DOHH2 (cell line): Measurements from ENCODE around the gene SSTR5.

Source experiments
- H3F3A ChIP-seq: fragments of 200-600 bp; sonication (generic), shearing (Covaris generic); 2 replicates; pipeline ENCODE4 v1.6.0; 2016; ENCODE audit warnings: antibody characterized with exemption, mild to moderate bottlenecking; ENCODE audit not compliant: control insufficient read depth, insufficient read depth
- H3K27ac ChIP-seq: fragments of 200-600 bp; sonication (generic); 2 replicates; pipeline ENCODE4 v1.5.1; 2014; ENCODE audit warnings: low read depth, mild to moderate bottlenecking, low read length, moderate library complexity
- H3K27me3 ChIP-seq: fragments of 200-600 bp; sonication (generic); 2 replicates; pipeline ENCODE4 v1.6.1; 2014; ENCODE audit warnings: mild to moderate bottlenecking, low read length, mixed read lengths; ENCODE audit not compliant: control insufficient read depth
- H3K36me3 ChIP-seq: fragments of 200-600 bp; sonication (generic); 2 replicates; pipeline ENCODE4 v1.6.1; 2014; ENCODE audit warnings: mild to moderate bottlenecking, low read length, moderate library complexity, mixed read lengths; ENCODE audit not compliant: control insufficient read depth
- H3K4me1 ChIP-seq: fragments of 200-600 bp; sonication (generic); 2 replicates; pipeline ENCODE4 v1.6.1; 2014; ENCODE audit warnings: mild to moderate bottlenecking, low read length, mixed read lengths; ENCODE audit not compliant: control insufficient read depth
- H3K4me2 ChIP-seq: fragments of 200-600 bp; sonication (generic); 2 replicates; pipeline ENCODE4 v1.6.0; 2014; ENCODE audit warnings: mild to moderate bottlenecking, low read length, moderate library complexity
- H3K4me3 ChIP-seq: fragments of 200-600 bp; sonication (generic); 2 replicates; pipeline ENCODE4 v1.5.1; 2014; ENCODE audit warnings: mild to moderate bottlenecking, low read length, mixed read lengths
- H3K79me2 ChIP-seq: fragments of 200-600 bp; sonication (generic); 2 replicates; pipeline ENCODE4 v1.6.1; 2014; ENCODE audit warnings: mild to moderate bottlenecking, low read length, mixed read lengths; ENCODE audit not compliant: control insufficient read depth
- H3K9me2 ChIP-seq: fragments of 200-600 bp; sonication (generic); replicated peaks from 2 replicates; pipeline ENCODE4 v1.6.1; 2014; ENCODE audit warnings: mild to moderate bottlenecking, low read length, mixed read lengths; ENCODE audit not compliant: control insufficient read depth
- H3K9me3 ChIP-seq: fragments of 200-600 bp; sonication (generic); 2 replicates; pipeline ENCODE4 v1.6.1; 2014; ENCODE audit warnings: antibody characterized with exemption, low read length, mixed read lengths; ENCODE audit not compliant: control insufficient read depth, insufficient read depth
- H4K20me1 ChIP-seq: fragments of 200-600 bp; sonication (generic); 2 replicates; pipeline ENCODE4 v1.6.0; 2014; ENCODE audit warnings: low read depth, mild to moderate bottlenecking, antibody characterized with exemption, low read length, moderate library complexity; ENCODE audit not compliant: control insufficient read depth, insufficient read depth
- CTCF ChIP-seq: fragments of 200-600 bp; sonication (generic); IDR thresholded peaks from one replicate; pipeline ENCODE4 v1.5.1; 2014; ENCODE audit warnings: antibody characterized with exemption, mild to moderate bottlenecking, low read depth, low read length; ENCODE audit not compliant: poor library complexity, severe bottlenecking
- EZH2phosphoT487 ChIP-seq: fragments of 200-600 bp; sonication (generic); IDR thresholded peaks from 2 replicates; pipeline ENCODE4 v1.6.1; 2017; ENCODE audit warnings: borderline replicate concordance, mild to moderate bottlenecking, antibody characterized with exemption, low read length, moderate library complexity, mixed read lengths

The SSTR5 gene

GRCh38 chr16:1121009-1121408 is 48.5 kb downstream of the SSTR5 start:
- Histone ChIP-seq H3K27ac (no peak overlapping the region), H3F3A (no peaks in the 10 kb centered on the region), H4K20me1 (no peaks in the 10 kb centered on the region; the same call in 1 of the 2 replicates), H3K9me2 (no peaks in the 10 kb centered on the region), H3K79me2 (no peaks in the 10 kb centered on the region), H3K9me3 (no peaks in the 10 kb centered on the region), H3K36me3 (no peaks in the 10 kb centered on the region), H3K4me3 (no peak overlapping the region), H3K4me1 (peaks cover 12% of the 10 kb centered on the region), H3K27me3 (no peaks in the 10 kb centered on the region), H3K4me2 (no peak overlapping the region)
- TF ChIP-seq CTCF (no peak), EZH2phosphoT487 (no peak)

- Histone ChIP-seq H4K20me1 (no peaks in the 10 kb centered on the region; the same call in 1 of the 2 replicates), H3K4me3 (no peak overlapping the region), H3F3A (no peaks in the 10 kb centered on the region), H3K9me3 (no peaks in the 10 kb centered on the region), H3K4me2 (no peak overlapping the region), H3K79me2 (no peaks in the 10 kb centered on the region), H3K36me3 (no peaks in the 10 kb centered on the region), H3K4me1 (peaks cover 12% of the 10 kb centered on the region), H3K9me2 (no peaks in the 10 kb centered on the region), H3K27ac (no peak overlapping the region), H3K27me3 (no peaks in the 10 kb centered on the region)
- TF ChIP-seq EZH2phosphoT487 (no peak), CTCF (no peak)
Observed at GRCh38 chr16:1121601-1122397, 49.3 kb downstream of the SSTR5 start.

GRCh38 chr16:1122398-1122765 is 49.8 kb downstream of the SSTR5 start:
- H3K4me2 ChIP-seq: no peak overlapping the region
- H3K9me3 ChIP-seq: no peaks in the 10 kb centered on the region
- H3K27me3 ChIP-seq: no peaks in the 10 kb centered on the region
- no peaks in the 10 kb centered on the region for H3K36me3 ChIP-seq
- peaks cover 12% of the 10 kb centered on the region for H3K4me1 ChIP-seq
- no peak for TF ChIP-seq CTCF
- TF ChIP-seq EZH2phosphoT487: no peak
- H3K27ac ChIP-seq: no peak overlapping the region
- H3K79me2 ChIP-seq: no peaks in the 10 kb centered on the region
- H3K9me2 ChIP-seq: no peaks in the 10 kb centered on the region
- no peak overlapping the region for H3K4me3 ChIP-seq
- no peaks in the 10 kb centered on the region; the same call in 1 of the 2 replicates for H4K20me1 ChIP-seq
- H3F3A ChIP-seq: no peaks in the 10 kb centered on the region
